HG02798 (cell line): ENCODE measurements around the gene MGAT5.
"Not testable (repeated sequence)": the region's sequence is repeated elsewhere in the genome, so short reads cannot be mapped to it uniquely, and the experiment has no call there.

Source experiments
- ATAC-seq: cut with Tn5 transposase; IDR thresholded peaks from one replicate; pipeline ENCODE4 v1.9.1; 2021; ENCODE audit warnings: mild to moderate bottlenecking; ENCODE audit not compliant: unreplicated experiment, poor library complexity

Gene MGAT5

GRCh38 chr2:134275058-134275862, 21.4 kb downstream of the MGAT5 start:
- peak; percentile 89 for ATAC-seq

DNA sequence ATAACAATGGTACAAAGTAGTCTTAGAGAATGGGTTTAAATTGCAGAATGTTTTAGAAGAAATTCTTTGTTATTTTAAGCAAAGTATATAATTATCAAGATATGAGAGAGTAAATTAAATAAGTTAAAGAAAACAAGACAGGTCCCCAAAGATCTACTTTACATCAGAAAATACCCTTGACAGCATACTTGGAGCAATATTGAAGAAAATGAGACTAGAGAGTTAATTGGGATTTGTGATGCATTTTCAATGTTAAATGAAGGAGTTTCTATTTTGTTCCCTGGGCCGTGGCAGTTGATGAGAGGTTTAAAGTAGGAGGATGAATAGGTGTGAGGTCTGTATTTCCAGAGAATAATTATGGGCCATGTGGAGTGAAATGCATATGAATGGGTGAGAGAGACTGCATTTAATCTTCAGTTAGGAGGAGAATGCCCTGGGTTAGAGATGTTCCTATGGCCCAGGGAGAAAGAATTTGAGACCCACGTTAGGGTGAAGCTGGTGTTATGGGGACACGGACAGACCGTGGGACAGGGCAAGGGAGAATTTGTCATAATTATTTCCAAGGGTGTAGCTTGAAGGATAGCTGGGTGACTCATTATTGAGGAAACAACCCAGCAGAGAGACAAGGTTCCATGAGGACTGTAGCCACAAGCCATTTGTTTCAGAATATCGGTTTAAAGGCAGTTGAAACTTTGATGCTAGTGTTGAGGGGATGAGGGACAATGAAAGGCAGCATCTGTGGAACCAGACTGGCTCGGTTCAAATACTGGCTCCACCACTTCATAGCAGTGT, 22.7 kb downstream of the MGAT5 start:
- ATAC-seq: no peak

GRCh38 chr2:134277223-134277622, 23.4 kb downstream of the MGAT5 start:
- ATAC-seq: no peak

- ATAC-seq: no peak
Observed at GRCh38 chr2:134278553-134278952, 24.7 kb downstream of the MGAT5 start.

- no peak for ATAC-seq
Observed at GRCh38 chr2:134279417-134279816, 25.5 kb downstream of the MGAT5 start.

DNA sequence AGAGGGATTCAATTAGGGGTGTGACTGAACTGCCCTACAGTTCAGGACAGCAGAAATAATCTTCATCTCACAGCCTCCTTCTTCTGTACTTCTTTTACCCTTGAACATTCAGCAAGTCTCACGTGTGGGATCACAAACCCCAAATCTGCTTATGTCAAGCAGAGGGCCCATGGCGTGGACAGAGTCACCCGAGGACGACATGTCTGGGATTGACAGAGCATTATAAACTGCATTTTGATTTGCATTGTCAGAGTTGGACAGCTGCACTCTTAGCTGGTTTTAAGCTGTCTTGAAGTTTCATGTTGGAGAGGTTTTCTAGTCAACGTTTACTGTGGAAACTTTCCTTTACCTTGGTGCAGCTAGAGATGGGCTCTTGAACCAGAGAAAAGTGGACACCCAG, 26.4 kb downstream of the MGAT5 start:
- no peak for ATAC-seq

GRCh38 chr2:134280726-134281125, 26.9 kb downstream of the MGAT5 start:
- no peak for ATAC-seq

GRCh38 chr2:134281815-134282419, 28.0 kb downstream of the MGAT5 start:
- no peak for ATAC-seq

GRCh38 chr2:134282629-134283400, 28.9 kb downstream of the MGAT5 start:
- ATAC-seq: peak; percentile 95

DNA sequence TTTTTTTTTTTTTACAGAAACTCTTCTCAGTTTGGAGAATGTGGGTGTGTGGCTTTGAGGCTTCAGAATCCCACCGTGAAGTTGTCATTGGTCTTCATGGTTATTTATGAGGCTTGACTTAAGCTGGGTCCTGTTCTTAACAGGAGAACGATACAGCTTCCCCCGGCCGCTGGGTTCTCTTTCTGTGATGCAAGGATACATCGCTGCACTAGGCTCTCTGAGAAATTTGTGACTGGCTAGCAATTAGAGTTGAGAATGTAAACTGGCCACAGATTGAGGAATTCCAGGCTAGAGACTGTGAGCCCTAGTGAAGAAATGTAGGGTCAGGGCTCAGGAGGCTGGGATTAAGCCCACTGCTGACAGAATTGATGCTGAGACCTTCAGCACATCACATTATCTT, 29.8 kb downstream of the MGAT5 start:
- ATAC-seq: no peak

DNA sequence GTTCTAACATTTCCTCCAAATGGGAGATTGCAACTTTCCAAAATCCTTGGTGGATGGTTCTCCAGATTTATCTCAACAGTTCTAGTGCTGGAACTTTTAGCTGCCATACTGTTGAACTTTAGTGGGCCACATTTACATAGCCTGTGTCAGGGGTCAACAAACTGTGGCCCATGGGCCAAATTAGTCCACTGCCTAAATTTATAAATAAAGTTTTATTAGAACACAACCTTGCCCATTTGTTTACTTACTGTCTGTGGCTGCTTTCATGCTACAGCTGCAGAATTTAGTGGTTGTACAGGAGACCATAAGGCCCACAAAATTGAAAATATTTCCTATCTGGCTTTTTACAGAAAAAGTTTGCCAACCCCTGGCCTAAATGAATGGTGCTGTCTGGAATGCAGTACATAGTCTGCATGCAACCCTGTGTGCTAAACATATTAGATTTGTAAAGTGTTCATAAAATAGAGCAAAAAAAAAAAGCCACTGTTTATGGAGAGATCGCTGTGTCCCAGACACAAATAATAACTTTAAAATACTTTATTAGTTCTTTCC, 30.3 kb downstream of the MGAT5 start:
- no peak for ATAC-seq

DNA sequence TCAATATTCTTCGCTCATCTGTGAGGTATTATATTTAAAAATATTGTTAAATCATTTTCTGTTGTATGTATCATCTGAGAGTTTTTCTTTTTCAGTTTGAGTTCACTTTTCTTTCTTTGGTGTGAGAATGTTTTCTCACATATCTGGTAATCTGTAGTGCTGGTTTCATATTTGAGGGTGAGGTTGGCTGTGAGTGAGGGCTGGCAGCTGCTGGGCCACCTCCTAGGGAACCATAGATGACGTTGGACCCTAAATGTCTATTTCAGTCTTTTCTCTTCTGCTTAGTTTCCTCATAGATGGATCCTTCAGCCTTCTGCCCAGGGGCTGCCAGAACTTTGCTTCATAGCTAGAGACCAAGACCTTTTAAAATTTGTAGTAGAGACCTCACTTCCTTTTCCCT, 33.5 kb downstream of the MGAT5 start:
- peak; percentile 47 for ATAC-seq

DNA sequence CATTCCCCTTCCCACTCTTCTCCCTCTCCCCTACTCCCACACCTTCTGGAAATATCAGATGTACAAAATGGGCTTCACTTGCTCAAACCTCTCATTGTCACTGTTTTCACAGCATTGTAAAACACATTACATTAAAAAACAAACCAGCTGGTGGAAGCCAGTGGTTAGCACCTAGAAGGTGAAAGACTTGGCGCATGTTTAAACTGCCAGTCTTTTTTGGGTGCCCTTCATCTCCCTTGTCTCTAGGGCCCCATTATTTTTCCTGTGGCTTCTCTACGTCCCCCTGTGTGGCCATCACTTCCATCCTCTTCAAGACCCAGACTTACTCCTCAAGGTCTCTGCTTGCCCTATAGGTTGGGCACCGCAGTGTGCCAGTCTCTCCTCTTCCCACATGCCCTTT, 34.9 kb downstream of the MGAT5 start:
- ATAC-seq: no peak

- ATAC-seq: no peak
Observed at GRCh38 chr2:134289225-134289624, 35.4 kb downstream of the MGAT5 start.

DNA sequence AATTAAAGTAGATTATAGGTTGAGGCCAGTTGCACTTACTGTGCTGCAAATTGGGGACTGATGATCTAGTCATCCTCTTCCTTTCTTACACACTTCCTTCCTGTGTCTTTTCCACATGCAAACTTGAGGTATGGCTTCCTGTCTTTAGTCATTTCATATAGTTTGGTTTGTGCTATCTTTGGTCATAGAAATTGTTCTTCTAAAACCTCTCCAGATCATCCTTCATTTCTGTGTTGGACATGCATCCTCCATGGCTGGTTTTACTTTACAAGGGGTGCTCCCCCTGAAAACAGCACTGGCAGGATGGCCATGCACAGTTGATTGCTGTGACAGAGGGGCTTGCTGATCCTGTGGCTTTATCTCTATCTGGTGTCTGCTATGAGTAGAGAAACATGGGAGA, 36.5 kb downstream of the MGAT5 start:
- peak; percentile 46 for ATAC-seq

GRCh38 chr2:134292514-134292913, 38.6 kb downstream of the MGAT5 start:
- ATAC-seq: no peak

- ATAC-seq: no peak
Observed at GRCh38 chr2:134293719-134294537, 40.1 kb downstream of the MGAT5 start.

DNA sequence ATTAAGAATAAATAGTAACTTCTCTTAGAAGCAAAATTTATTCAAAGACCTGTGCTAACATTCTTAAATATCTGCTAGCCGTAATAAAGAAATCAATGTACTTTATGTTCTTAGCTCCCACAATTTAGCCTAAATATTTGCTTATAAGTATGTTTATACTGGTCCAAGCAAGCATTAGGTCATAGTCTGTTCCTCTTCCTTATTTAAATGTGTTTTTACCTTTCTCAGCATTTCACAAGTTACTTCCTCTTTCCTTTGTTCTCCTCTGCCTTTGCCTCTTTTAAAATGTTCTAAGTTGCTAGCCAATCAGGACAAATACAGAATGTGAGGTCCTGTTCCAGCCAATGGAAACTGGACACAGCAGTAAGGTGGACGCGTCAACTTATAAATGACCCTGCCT, 40.7 kb downstream of the MGAT5 start:
- not testable (repeated sequence) for ATAC-seq

DNA sequence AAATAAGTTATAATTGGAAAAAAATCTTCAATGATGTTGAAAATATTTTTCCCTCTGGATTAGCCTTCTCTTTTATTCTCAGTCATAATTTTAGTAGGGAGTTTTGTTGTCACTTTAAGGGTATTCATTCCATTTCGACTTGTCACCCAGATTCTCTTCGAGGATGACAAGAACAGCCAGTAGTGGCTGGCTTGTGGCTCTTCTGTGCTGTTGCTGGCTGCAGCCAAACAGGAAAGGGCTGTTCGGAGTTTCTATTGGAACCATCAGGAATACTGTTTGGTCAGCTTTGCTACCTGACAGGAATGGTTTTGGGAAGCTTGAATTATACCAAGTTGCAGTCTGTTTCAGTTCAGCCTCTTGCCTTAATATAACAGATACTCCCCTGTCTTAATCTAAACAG, 41.6 kb downstream of the MGAT5 start:
- ATAC-seq: no peak
